HG03571 (cell line): ENCODE results near the gene WDR72.

Source experiments
- ATAC-seq: cut with Tn5 transposase; IDR thresholded peaks from one replicate; pipeline ENCODE4 v1.9.1; 2021; ENCODE audit not compliant: unreplicated experiment

WDR72 gene

DNA sequence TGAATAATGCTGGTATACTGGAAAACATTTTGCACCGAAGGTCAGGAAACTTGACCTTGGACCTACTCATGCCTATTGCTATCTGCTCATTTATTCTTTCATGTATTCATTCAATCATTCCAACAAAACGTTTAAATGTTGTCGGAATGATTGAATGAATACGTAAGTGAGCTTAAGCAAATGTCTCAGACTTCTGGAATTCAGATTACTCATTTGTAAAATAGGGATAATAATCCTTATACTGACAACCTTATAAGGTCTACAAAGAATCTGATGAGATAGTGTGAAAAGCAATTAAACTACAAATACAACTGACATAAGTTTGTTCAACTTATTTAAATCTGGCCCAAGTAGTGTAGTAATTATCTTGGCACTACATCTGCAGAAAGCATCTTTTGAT is 288.7 kb downstream of the WDR72 start:
- ATAC-seq: no peak

DNA sequence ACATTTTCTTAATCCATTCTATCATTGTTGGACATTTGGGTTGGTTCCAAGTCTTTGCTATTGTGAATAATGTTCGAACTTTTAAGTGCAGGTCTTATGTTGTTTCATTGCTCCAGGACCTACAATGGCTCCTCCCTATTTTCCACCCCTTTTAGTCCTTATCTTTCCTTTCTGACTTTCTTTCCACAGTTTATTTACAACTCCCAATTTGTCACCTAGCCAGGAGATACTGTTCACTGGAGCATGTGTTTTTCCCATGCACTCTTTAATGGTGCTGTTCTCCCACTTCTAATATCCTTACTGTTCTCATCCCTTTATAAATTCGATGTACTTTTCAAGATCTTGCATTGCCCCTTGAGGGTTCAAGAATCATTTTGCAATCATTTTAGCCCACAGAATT is 290.0 kb downstream of the WDR72 start:
- ATAC-seq: no peak
